GM12875 (cell line): ENCODE data around the gene ZNF239.
"Not testable (repeated sequence)": the region's sequence is repeated elsewhere in the genome, so short reads cannot be mapped to it uniquely, and the experiment has no call there.

Experiments used
- H3K4me3 ChIP-seq: one replicate; pipeline ENCODE4 v1.5.1; 2011; ENCODE audit warnings: low read depth, low read length, control low read depth
- CTCF ChIP-seq: IDR thresholded peaks from 2 replicates; pipeline ENCODE4 v1.5.1; 2011; ENCODE audit warnings: low read depth, mild to moderate bottlenecking, control low read depth, inconsistent platforms, low read length, moderate library complexity, borderline replicate concordance; ENCODE audit not compliant: insufficient read depth

The ZNF239 gene

GRCh38 chr10:43594944-43595589 is 20.7 kb upstream of the ZNF239 start:
- H3K4me3 ChIP-seq, result no peak overlapping the region
- no peak for TF ChIP-seq CTCF

- no peak for TF ChIP-seq CTCF
- no peak overlapping the region for H3K4me3 ChIP-seq
Observed at GRCh38 chr10:43591303-43591904, 17.0 kb upstream of the ZNF239 start.

- H3K4me3 ChIP-seq, result not testable (repeated sequence)
Observed at GRCh38 chr10:43586730-43587115, 12.3 kb upstream of the ZNF239 start.

- no peak for TF ChIP-seq CTCF
Observed at GRCh38 chr10:43585981-43586729, 11.7 kb upstream of the ZNF239 start.

DNA sequence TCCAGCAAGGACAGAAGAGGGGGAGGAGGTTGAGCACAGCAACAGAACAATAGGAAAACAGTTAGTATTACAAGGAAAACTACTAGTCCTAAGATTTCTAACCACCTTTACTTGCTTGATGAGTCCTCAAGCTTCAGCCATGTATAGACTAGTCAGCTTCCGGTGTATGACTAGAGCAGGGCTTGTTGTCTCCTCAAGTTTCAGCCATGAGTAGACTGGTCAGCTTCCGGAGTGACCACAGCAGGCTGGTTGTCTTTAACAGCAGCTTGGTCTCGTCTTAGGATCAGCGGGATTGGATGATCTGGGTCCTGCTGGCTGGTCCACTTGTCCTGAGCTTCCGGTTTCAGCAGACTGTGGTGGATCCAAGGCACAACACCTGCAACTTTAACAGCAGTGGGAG is 10.6 kb upstream of the ZNF239 start:
- TF ChIP-seq CTCF, result no peak
- H3K4me3 ChIP-seq, result no peak overlapping the region

More at GRCh38 chr10:43585981-43586729, 11.7 kb upstream of the ZNF239 start:
- no peak overlapping the region for H3K4me3 ChIP-seq

DNA sequence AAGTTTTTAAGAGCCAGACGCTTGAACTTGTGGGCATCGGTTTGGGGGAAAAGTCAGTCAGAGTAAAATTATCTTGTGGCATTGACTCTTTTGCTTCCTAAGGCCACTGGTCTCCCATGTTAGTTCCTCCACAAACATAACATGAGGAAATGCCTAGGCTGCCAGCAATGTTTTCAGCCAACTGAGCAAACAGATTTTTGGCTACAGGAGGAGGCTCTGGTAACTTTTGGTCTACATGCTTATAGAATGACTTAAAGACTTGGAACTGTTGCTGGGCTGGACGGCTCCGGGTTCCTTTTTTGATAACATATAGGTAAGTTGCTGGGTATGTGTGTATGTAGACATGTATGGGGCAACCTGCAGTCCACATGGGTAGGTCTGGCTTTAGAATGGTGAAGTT is 9.6 kb upstream of the ZNF239 start:
- H3K4me3 ChIP-seq, result no peak overlapping the region
- no peak for TF ChIP-seq CTCF

- no peak for TF ChIP-seq CTCF
- H3K4me3 ChIP-seq, result no peak overlapping the region
Observed at GRCh38 chr10:43576580-43576979, 2.2 kb upstream of the ZNF239 start.
